H9 (cell line): ENCODE data around the gene ETV5. TPM values are rescaled to one million over a fixed set of nuclear protein-coding genes. Genes with fewer than 3 reads are reported as not detected.

ENCODE experiments used
- DNase-seq: peaks from one replicate; pipeline ENCODE4 v3.0.0-alpha.2; 2017
- H2AFZ ChIP-seq: one replicate; pipeline ENCODE4 v1.6.1; 2013; ENCODE audit warnings: mild to moderate bottlenecking, low read length, control low read depth, moderate library complexity
- H2AK5ac ChIP-seq: 2 replicates; pipeline ENCODE4 v1.6.1; 2013; ENCODE audit warnings: low read length, control low read depth, mixed read lengths; ENCODE audit not compliant: insufficient read length
- H2BK120ac ChIP-seq: one replicate; pipeline ENCODE4 v1.6.1; 2013; ENCODE audit warnings: low read depth, mild to moderate bottlenecking, low read length, control low read depth, inconsistent platforms; ENCODE audit not compliant: poor library complexity, severe bottlenecking
- H2BK12ac ChIP-seq: 2 replicates; pipeline ENCODE4 v1.6.1; 2013; ENCODE audit warnings: low read length, control low read depth, mixed read lengths, low read depth; ENCODE audit not compliant: insufficient read length
- H2BK15ac ChIP-seq: 2 replicates; pipeline ENCODE4 v1.6.1; 2013; ENCODE audit warnings: low read depth, low read length, control low read depth
- H2BK20ac ChIP-seq: one replicate; pipeline ENCODE4 v1.6.1; 2013; ENCODE audit warnings: low read depth, mild to moderate bottlenecking, low read length, control low read depth, inconsistent platforms; ENCODE audit not compliant: poor library complexity, severe bottlenecking
- H2BK5ac ChIP-seq: 2 replicates; pipeline ENCODE4 v1.6.1; 2013; ENCODE audit warnings: low read length, control low read depth, mixed read lengths; ENCODE audit not compliant: insufficient read length
- H3K14ac ChIP-seq: 2 replicates; pipeline ENCODE4 v1.6.1; 2013; ENCODE audit warnings: low read length, control low read depth; ENCODE audit not compliant: insufficient read depth
- H3K18ac ChIP-seq: 2 replicates; pipeline ENCODE4 v1.6.1; 2013; ENCODE audit warnings: low read depth, mild to moderate bottlenecking, mixed read lengths, low read length, control low read depth; ENCODE audit not compliant: insufficient read length
- H3K23ac ChIP-seq: 2 replicates; pipeline ENCODE4 v1.6.1; 2013; ENCODE audit warnings: low read length, control low read depth, mixed read lengths, low read depth; ENCODE audit not compliant: insufficient read length
- H3K23me2 ChIP-seq: 2 replicates; pipeline ENCODE4 v1.6.1; 2013; ENCODE audit warnings: low read depth, mild to moderate bottlenecking, mixed read lengths, low read length, control low read depth; ENCODE audit not compliant: insufficient read length, poor library complexity, severe bottlenecking
- H3K27ac ChIP-seq: 2 replicates; pipeline ENCODE4 v1.5.1; 2013; ENCODE audit warnings: low read length, control low read depth, mixed read lengths, low read depth; ENCODE audit not compliant: insufficient read length
- H3K27me3 ChIP-seq: 2 replicates; pipeline ENCODE4 v1.6.1; 2013; ENCODE audit warnings: low read length, control low read depth, inconsistent platforms; ENCODE audit not compliant: insufficient read depth
- H3K4ac ChIP-seq: 2 replicates; pipeline ENCODE4 v1.6.1; 2013; ENCODE audit warnings: low read depth, mild to moderate bottlenecking, control low read depth, inconsistent platforms, low read length, moderate library complexity
- H3K4me1 ChIP-seq: 2 replicates; pipeline ENCODE4 v1.6.1; 2013; ENCODE audit warnings: low read length, control low read depth, inconsistent platforms; ENCODE audit not compliant: insufficient read depth
- H3K4me2 ChIP-seq: 2 replicates; pipeline ENCODE4 v1.6.1; 2013; ENCODE audit warnings: low read length, control low read depth, mixed read lengths; ENCODE audit not compliant: insufficient read length, insufficient read depth
- H3K56ac ChIP-seq: 2 replicates; pipeline ENCODE4 v1.6.1; 2013; ENCODE audit warnings: low read depth, mild to moderate bottlenecking, mixed read lengths, low read length, control low read depth; ENCODE audit not compliant: insufficient read length
- H3K79me1 ChIP-seq: 2 replicates; pipeline ENCODE4 v1.6.1; 2013; ENCODE audit warnings: low read depth, mild to moderate bottlenecking, moderate library complexity, low read length, control low read depth, inconsistent platforms; ENCODE audit not compliant: insufficient read depth, poor library complexity, severe bottlenecking
- H3K79me2 ChIP-seq: 2 replicates; pipeline ENCODE4 v1.6.1; 2013; ENCODE audit warnings: low read length, control low read depth, inconsistent platforms; ENCODE audit not compliant: insufficient read depth
- H3K9ac ChIP-seq: 2 replicates; pipeline ENCODE4 v1.6.1; 2013; ENCODE audit warnings: low read length, control low read depth, mixed read lengths; ENCODE audit not compliant: insufficient read length; ENCODE audit errors: extremely low read depth
- H3K9me3 ChIP-seq: one replicate; pipeline ENCODE4 v1.6.1; 2013; ENCODE audit warnings: low read depth, low read length, inconsistent platforms; ENCODE audit not compliant: control insufficient read depth
- H3T11ph ChIP-seq: one replicate; pipeline ENCODE4 v1.6.1; 2013; ENCODE audit warnings: mild to moderate bottlenecking, low read length, control low read depth, inconsistent platforms
- H4K20me1 ChIP-seq: one replicate; pipeline ENCODE4 v1.6.1; 2013; ENCODE audit not compliant: control insufficient read depth, insufficient read length, insufficient read depth
- H4K5ac ChIP-seq: 2 replicates; pipeline ENCODE4 v1.6.1; 2013; ENCODE audit warnings: low read depth, mild to moderate bottlenecking, mixed read lengths, low read length, control low read depth; ENCODE audit not compliant: insufficient read length
- H4K8ac ChIP-seq: replicated peaks from 2 replicates; pipeline ENCODE4 v1.6.1; 2013; ENCODE audit warnings: low read length, control low read depth, mixed read lengths, low read depth; ENCODE audit not compliant: insufficient read length
- H4K91ac ChIP-seq: 2 replicates; pipeline ENCODE4 v1.6.1; 2013; ENCODE audit warnings: low read depth, mild to moderate bottlenecking, moderate library complexity, mixed read lengths, low read length, control low read depth; ENCODE audit not compliant: insufficient read length
- H3K27ac Mint-ChIP-seq, 3 experiments: 2 replicates in 2 of 3; 3 replicates in 1 of 3; pipeline ENCODE4 v1.8.0; 2020 to 2021; ENCODE audit warnings: mixed read lengths in 3 of 3, mild to moderate bottlenecking in 1 of 3, moderate library complexity in 1 of 3
- H3K27me3 Mint-ChIP-seq: 2 replicates; pipeline ENCODE4 v1.8.0; 2021; ENCODE audit warnings: low read depth, mild to moderate bottlenecking, moderate library complexity, mixed read lengths
- H3K36me3 Mint-ChIP-seq, 3 experiments: 2 replicates in 2 of 3; 3 replicates in 1 of 3; pipeline ENCODE4 v1.8.0; 2020 to 2021; ENCODE audit warnings: low read depth in 3 of 3, mixed read lengths in 3 of 3; ENCODE audit not compliant: insufficient read depth in 1 of 3
- H3K4me1 Mint-ChIP-seq, 2 experiments: 2 replicates each; pipeline ENCODE4 v1.8.0; 2020; ENCODE audit warnings: mixed read lengths in 2 of 2
- H3K4me3 Mint-ChIP-seq, 2 experiments: 2 replicates in 1 of 2; 3 replicates in 1 of 2; pipeline ENCODE4 v1.8.0; 2020 to 2021; ENCODE audit warnings: mild to moderate bottlenecking in 2 of 2, mixed read lengths in 2 of 2, moderate library complexity in 1 of 2
- H3K9me3 Mint-ChIP-seq, 2 experiments: 2 replicates in 1 of 2; 3 replicates in 1 of 2; pipeline ENCODE4 v1.8.0; 2020; ENCODE audit warnings: mild to moderate bottlenecking in 2 of 2, mixed read lengths in 2 of 2, moderate library complexity in 1 of 2
- WGBS: extraction: QIAGEN DNeasy Blood & Tissue Kit; methylation state at CpG from one replicate; pipeline ENCODE4 v1.1.7; 2013; ENCODE audit warnings: missing lambda C conversion rate, low lambda C conversion rate, mixed read lengths; ENCODE audit not compliant: insufficient read length; ENCODE audit errors: extremely low coverage; 5-methylcytosine and 5-hydroxymethylcytosine counted together
- total RNA-seq: library from RNA; stranded (reverse); gene quantifications from 2 replicates; pipeline ENCODE4 v1.2.1, GENCODE V29; 2021
- TF ChIP-seq, protein P1 (sequence below): fragments of 200-600 bp; sonication (generic); conservative IDR thresholded peaks from 3 replicates; pipeline ENCODE4 v1.8.0; 2021; ENCODE audit warnings: antibody characterized with exemption, mild to moderate bottlenecking

ETV5 gene
- total RNA-seq, 1 experiment from 2014 or later: 7.7 TPM

DNA sequence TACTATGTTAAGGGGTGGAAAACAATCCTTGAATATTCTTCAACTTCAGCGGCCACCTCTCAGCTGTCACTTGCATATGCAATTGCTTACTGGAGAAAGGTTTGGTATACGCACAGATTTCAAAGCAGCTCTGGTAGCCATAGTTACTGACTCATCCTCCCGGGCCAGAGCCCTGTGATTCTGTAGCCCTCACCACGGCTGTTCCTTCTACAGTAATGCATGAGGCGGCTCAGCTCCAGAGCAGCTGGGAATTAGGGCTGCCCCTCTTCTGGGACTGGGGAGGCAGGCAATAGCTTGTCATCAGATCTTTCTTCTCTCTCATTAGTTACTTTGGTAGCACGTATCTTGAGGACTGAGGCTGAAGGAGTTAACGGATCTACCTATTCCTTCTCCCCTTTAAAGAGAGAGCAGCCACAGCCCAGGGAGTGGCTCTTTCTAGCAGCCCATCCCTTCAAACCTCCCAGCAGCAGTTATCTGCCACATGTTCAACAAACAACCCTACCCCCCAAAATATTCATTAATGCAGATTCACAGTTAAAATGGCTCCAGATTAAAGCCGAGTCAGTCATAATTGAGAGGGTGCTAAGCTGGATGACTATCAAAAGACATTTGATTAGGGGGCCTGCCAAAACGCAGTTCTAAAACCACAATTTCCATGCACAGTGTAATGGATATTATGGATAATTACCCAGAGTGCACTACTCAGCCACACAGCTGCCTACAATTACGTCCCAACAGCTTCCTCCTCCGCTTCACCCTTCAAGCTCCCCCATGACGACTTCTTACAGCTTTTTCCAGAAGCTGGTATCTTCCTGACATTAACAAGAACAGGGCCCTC, 54.7 kb downstream of the ETV5 start:
- Histone ChIP-seq H3K9ac (no peak overlapping the region), H3K14ac (no peak overlapping the region), H3K27ac (no peak overlapping the region), H4K20me1 (no peaks in the 10 kb centered on the region), H3K4me2 (no peak overlapping the region), H3K56ac (no peak overlapping the region), H2BK15ac (no peak overlapping the region), H2AFZ (no peak overlapping the region), H3T11ph (no peak overlapping the region), H4K5ac (no peak overlapping the region), H3K18ac (no peak overlapping the region), H2BK12ac (no peak overlapping the region), H3K79me1 (no peaks in the 10 kb centered on the region), H3K23me2 (no peaks in the 10 kb centered on the region), H3K4ac (no peak overlapping the region), H3K27me3 (no peaks in the 10 kb centered on the region), H4K8ac (no peak overlapping the region), H4K91ac (no peak overlapping the region), H3K23ac (no peak overlapping the region), H3K9me3 (no peaks in the 10 kb centered on the region), H2BK5ac (no peak overlapping the region), H2BK20ac (no peak overlapping the region), H3K79me2 (no peaks in the 10 kb centered on the region), H2BK120ac (no peak overlapping the region), H3K4me1 (peaks cover 2% of the 10 kb centered on the region; the same call in 1 of the 2 replicates), H2AK5ac (no peak overlapping the region)
- H3K4me1 Mint-ChIP-seq: peaks cover 20 to 23% of the 10 kb centered on the region in 2 experiments
- no CpG with 5 or more reads among the region's 12 CpGs for WGBS
- no peaks in the 10 kb centered on the region for H3K9me3 Mint-ChIP-seq
- TF ChIP-seq, protein P1, sequence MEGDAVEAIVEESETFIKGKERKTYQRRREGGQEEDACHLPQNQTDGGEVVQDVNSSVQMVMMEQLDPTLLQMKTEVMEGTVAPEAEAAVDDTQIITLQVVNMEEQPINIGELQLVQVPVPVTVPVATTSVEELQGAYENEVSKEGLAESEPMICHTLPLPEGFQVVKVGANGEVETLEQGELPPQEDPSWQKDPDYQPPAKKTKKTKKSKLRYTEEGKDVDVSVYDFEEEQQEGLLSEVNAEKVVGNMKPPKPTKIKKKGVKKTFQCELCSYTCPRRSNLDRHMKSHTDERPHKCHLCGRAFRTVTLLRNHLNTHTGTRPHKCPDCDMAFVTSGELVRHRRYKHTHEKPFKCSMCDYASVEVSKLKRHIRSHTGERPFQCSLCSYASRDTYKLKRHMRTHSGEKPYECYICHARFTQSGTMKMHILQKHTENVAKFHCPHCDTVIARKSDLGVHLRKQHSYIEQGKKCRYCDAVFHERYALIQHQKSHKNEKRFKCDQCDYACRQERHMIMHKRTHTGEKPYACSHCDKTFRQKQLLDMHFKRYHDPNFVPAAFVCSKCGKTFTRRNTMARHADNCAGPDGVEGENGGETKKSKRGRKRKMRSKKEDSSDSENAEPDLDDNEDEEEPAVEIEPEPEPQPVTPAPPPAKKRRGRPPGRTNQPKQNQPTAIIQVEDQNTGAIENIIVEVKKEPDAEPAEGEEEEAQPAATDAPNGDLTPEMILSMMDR: no peak
- no peaks in the 10 kb centered on the region for H3K27me3 Mint-ChIP-seq
- H3K36me3 Mint-ChIP-seq: peaks cover 0 to 28% (median 0%) of the 10 kb centered on the region in 3 experiments; a peak in 3 of 7 replicates
- H3K27ac Mint-ChIP-seq: no peak overlapping the region
- DNase-seq: no peak
- H3K4me3 Mint-ChIP-seq: no peak overlapping the region
